ENCODE data around the gene SLC7A6.
A peak's percentile ranks its signal among the peaks of the same experiment; 100 is the strongest.

Gene SLC7A6

DNA sequence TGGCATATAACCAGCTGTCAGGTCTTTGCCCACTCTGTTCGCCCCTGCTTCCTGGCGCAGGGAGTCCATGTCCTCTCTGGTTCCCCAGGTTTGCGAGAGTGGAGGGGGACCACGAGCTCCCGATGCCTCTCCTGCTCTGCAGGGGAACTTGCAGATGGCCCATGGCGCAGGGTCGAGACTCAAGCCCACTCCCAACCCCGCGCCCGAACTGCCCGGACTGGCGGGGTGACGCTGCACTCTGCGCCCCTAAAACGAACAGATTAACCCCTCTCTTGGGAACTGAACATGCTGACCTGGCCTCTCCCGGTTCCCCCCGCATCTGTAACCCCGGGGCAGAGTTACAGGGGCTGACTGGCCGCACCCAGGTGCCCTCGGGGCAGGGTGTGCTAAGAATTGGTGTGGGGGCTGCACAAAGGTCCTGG, 19.8 kb upstream of the SLC7A6 start:
- no peak for DNase-seq
- H3K27me3 Mint-ChIP-seq, result no peaks in the 10 kb centered on the region
- H3K27ac Mint-ChIP-seq, result peak overlapping the region; percentile 74 to 95
- H3K9me3 Mint-ChIP-seq, result no peaks in the 10 kb centered on the region
- H3K4me3 Mint-ChIP-seq, result peak overlapping the region; percentile 99 to 100
- ATAC-seq, result no peak
- H3K4me1 Mint-ChIP-seq, result peaks cover 47% of the 10 kb centered on the region

DNA sequence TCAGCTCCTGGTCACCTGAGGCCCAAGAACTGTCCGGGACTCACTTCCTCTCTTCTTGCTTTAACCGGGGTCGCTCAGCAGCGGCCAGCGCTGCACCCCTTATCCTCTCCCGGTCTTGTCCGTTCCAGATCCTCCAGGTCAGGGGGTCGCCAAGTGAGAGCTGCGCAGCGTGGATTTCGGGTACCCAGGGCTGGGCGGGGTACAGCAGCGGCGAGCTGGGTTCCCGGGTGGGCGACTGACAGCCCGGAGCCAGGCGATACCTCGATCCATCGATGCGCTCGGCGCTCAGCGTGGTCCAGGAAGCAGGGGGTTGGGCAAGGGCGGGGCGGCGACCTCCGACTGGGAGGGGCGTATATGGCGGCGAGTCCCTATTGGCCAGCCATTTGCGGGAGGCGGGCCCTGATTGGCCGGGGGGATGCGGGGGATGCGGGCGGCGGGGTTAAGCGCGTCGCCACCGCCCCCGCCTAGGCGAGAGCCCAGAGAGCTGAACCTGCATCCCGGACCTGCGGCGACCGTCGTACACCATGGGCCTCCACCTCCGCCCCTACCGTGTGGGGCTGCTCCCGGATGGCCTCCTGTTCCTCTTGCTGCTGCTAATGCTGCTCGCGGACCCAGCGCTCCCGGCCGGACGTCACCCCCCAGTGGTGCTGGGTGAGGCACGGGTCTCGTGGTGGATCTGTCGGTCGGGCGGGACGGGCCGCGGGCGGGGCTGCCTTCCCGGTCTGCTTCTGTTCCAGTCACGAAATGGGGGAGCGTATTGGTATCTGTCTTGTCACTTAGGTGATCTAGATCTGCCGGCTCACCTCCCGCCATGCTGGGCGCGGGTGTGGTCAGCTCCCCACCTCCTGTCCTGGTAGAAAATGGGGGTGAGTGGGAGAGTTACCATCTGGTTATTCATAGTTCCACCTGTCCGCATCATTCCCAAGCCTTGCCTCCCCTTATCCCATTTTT, 19.1 kb upstream of the SLC7A6 start, which contains the start of gene PLA2G15:
PLA2G15 (plus strand) TSS at position 471 of the 951 bp plus-strand sequence; CDS start at position 525, 54 bp downstream.
- peak within 1 kb of the TSS; percentile 74 to 95 for H3K27ac Mint-ChIP-seq
- ATAC-seq (peak; percentile 96), DNase-seq (peak; percentile 94 to 95)
- no peaks in the 10 kb centered on the region for H3K27me3 Mint-ChIP-seq
- H3K4me3 Mint-ChIP-seq, result peak within 1 kb of the TSS; percentile 99 to 100
- peaks cover 41% of the 10 kb centered on the region for H3K4me1 Mint-ChIP-seq
- H3K9me3 Mint-ChIP-seq, result no peaks in the 10 kb centered on the region

DNA sequence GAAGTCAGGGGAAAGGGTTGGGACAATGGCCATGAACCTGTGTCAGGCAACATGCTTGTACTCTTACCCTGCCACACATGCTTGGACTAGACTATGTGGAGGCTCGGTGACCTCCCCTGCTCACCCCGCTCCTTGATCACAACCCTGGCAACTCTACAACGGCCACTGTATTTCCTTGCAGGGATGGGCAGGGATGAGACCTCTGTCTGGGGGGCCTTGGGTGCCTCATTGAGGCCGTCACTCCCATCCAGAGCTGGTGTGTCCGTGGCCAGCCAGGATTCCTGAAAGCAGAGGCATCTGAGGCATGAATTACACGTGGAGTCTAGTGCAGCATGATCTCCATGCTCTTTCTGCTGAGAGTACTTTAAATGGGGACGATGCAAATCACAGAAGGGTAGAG, 18.2 kb upstream of the SLC7A6 start:
- DNase-seq, result no peak
- H3K9me3 Mint-ChIP-seq, result no peaks in the 10 kb centered on the region
- no peak for ATAC-seq
- no peaks in the 10 kb centered on the region for H3K27me3 Mint-ChIP-seq
- peaks cover 41% of the 10 kb centered on the region for H3K4me1 Mint-ChIP-seq
- H3K4me3 Mint-ChIP-seq, result peak overlapping the region; percentile 99 to 100
- H3K27ac Mint-ChIP-seq, result peak overlapping the region in 1 of 2 donors; percentile 44

DNA sequence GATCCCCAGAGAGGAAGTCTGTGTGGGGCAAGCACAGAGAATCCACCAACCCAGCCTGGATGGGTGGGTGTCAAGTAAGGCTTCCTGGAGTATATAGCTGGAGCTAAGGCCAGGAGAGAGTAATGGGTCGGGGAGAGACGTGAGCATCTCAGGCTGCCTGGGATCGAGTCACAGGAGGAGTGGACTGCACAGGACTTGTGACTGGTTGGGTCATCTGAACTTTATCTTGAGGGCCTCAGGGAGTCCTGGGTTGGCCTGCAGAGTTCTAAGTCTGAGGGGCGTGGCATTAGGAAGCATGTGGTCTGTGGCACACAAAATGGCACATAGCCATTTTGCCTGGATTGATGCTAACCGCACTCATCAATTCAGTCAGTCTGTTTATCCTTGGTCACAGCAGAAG, 17.7 kb upstream of the SLC7A6 start:
- ATAC-seq, result no peak
- Mint-ChIP-seq H3K4me1 (peaks cover 41% of the 10 kb centered on the region), H3K27ac (no peak overlapping the region)

DNA sequence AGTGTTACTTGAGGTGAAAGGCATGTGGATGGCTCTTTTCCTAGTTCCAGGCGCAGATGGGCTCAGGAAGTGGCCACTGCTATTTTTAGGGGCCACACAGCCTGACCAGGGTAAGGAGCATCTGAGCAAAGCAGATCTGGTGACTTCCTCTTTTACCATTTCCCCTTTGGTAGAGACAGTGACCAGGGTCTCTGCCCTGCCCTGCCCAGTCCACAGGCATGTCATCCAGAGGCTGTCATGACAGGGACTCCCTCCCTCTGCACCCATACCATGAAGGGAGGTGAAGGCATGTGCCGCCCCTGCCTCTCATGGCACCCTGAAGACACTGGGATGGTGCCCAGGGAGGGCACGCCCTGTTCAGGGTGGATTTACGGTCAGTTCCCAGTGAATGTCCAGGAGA, 16.9 kb upstream of the SLC7A6 start:
- no peak for DNase-seq
- H3K4me1 Mint-ChIP-seq, result peaks cover 41% of the 10 kb centered on the region
- no peak overlapping the region for H3K27ac Mint-ChIP-seq
- no peaks in the 10 kb centered on the region for H3K9me3 Mint-ChIP-seq
- H3K4me3 Mint-ChIP-seq, result no peak overlapping the region
- no peaks in the 10 kb centered on the region for H3K27me3 Mint-ChIP-seq
- ATAC-seq, result no peak

More for the DNA sequence above, 17.7 kb upstream of the SLC7A6 start:
- no peaks in the 10 kb centered on the region for H3K9me3 Mint-ChIP-seq
- peak overlapping the region in 1 of 2 donors; percentile 99 for H3K4me3 Mint-ChIP-seq
- no peak for DNase-seq
- H3K27me3 Mint-ChIP-seq, result no peaks in the 10 kb centered on the region

DNA sequence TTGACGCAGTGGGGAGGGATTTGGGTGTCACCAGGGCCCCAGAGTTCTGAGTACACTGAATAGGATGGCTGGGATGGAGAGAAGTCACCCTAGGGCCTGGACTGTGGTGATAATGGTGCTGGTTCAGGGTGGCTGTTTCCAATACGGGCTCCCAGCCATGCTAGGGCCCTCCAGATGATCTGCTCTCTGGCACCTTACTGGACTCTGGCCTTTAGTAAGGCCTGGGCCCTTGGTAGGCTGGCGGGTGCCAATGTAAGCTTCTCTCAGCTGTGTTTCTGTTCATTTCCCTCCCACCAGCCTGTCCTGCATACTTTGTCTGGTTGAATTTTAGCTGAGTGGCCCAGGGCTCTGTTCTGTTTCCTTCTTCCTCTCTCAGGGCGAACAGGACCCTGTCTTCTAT, 16.4 kb upstream of the SLC7A6 start:
- ATAC-seq (no peak), DNase-seq (no peak)
- Mint-ChIP-seq H3K4me1 (peaks cover 41% of the 10 kb centered on the region), H3K27me3 (no peaks in the 10 kb centered on the region), H3K9me3 (no peaks in the 10 kb centered on the region), H3K27ac (no peak overlapping the region), H3K4me3 (no peak overlapping the region)

DNA sequence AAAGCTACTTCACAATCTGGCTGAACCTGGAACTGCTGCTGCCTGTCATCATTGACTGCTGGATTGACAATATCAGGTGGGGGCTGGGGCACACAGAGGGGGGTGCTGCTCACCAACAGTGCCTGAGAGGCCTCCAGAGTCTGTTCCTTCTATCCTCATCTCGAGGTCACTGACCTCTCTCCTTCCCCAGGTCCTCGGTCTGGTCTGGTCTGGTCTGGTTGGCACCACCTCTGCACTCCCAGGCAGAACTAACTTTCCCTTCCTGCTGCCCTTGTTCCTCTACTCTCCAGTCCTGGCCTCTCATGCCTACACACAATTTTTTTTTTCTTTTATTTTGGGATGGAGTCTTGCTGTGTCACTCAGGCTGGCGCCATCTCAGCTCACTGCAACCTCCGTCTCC, 15.0 kb upstream of the SLC7A6 start:
- no peak overlapping the region for H3K4me3 Mint-ChIP-seq
- H3K9me3 Mint-ChIP-seq, result no peaks in the 10 kb centered on the region
- ATAC-seq (no peak), DNase-seq (no peak)
- H3K27ac Mint-ChIP-seq, result no peak overlapping the region
- peaks cover 35% of the 10 kb centered on the region for H3K4me1 Mint-ChIP-seq
- H3K27me3 Mint-ChIP-seq, result no peaks in the 10 kb centered on the region

DNA sequence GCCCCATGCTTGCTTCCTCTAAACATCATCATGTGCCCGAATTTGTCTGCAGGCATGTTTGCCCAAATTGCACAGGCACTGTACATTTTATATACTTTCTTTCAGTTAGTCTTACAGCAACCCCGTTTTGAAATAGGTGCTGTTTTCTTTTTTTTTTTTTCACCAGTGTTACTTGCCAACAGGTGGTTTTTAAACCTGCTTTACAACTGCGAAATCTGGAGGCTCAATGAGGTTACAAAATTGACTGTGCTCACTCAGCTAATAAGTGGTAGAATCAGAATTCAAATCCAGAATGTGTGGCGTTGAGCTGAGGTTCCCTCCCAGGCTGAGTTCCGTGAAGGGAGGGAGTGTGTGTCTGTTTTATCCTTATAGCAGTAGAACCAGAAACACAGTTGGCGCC, 13.4 kb upstream of the SLC7A6 start:
- Mint-ChIP-seq H3K4me3 (no peak overlapping the region), H3K27ac (no peak overlapping the region), H3K9me3 (no peaks in the 10 kb centered on the region), H3K27me3 (no peaks in the 10 kb centered on the region), H3K4me1 (peaks cover 22% of the 10 kb centered on the region)
- DNase-seq (no peak), ATAC-seq (no peak)

DNA sequence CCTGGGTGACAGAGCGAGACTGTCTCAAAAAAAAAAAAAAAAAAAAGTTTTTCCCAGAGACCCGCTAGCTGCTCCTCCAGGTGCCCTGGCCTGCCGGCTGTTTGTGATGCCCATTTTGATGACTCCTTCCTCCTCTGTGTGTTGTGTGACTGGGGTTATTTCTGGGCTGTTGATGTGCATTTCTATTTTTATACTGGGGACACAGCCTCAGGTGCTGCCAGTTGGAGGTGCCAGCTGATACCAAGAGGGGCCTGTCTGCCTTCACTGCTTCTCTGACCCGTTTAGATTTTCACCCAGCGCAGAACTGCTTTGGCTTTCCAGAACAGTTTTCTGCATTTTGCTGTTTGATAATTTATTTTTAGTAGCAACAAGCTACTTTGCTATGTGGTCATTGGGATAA, 12.5 kb upstream of the SLC7A6 start:
- DNase-seq, result no peak
- ATAC-seq, result no peak
- peaks cover 14% of the 10 kb centered on the region for H3K4me1 Mint-ChIP-seq
- H3K9me3 Mint-ChIP-seq, result no peaks in the 10 kb centered on the region
- no peak overlapping the region for H3K4me3 Mint-ChIP-seq
- H3K27ac Mint-ChIP-seq, result no peak overlapping the region
- H3K27me3 Mint-ChIP-seq, result no peaks in the 10 kb centered on the region

DNA sequence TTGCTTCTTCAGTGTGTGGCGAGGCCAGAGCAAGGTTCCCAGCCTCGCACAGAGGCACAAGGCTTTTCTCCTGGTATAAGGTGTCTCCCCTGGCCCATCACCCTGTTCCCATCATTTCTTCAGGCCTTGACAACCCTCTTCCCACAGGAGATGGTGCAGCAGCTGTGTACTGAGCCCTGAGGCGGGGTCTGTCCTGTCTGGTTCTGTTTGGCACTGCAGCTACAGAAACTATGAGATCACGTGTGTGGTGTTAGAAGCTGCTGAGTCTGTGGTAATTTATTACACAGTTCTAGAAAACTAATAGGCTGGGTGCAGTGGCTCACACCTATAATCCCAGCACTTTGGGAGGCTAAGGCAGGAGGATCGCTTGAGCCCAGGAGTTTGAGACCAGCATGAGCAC, 11.9 kb upstream of the SLC7A6 start:
- Mint-ChIP-seq H3K27me3 (no peaks in the 10 kb centered on the region), H3K4me3 (no peak overlapping the region), H3K9me3 (no peaks in the 10 kb centered on the region), H3K4me1 (peaks cover 11% of the 10 kb centered on the region), H3K27ac (no peak overlapping the region)
- ATAC-seq (no peak), DNase-seq (no peak)

DNA sequence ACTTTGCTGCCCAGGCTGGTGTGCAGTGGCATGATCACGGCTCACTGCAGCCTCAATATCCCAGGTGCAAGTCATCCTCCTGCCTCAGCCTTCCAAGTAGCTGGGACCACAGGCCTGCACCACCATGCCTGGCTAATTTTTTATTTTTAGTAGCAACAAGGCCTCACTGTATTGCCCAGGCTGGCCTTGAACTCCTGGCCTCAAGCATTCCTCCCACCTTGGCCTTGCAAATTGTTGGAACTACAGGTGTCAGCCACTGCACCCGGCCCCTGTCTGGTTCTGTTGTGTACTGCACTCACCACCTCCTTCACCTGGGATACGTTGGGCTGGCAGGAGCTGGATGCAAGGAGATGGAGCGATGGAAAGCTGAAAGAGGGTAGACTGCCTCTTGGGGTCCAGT, 10.6 kb upstream of the SLC7A6 start:
- peaks cover 5% of the 10 kb centered on the region for H3K4me1 Mint-ChIP-seq
- DNase-seq, result no peak

DNA sequence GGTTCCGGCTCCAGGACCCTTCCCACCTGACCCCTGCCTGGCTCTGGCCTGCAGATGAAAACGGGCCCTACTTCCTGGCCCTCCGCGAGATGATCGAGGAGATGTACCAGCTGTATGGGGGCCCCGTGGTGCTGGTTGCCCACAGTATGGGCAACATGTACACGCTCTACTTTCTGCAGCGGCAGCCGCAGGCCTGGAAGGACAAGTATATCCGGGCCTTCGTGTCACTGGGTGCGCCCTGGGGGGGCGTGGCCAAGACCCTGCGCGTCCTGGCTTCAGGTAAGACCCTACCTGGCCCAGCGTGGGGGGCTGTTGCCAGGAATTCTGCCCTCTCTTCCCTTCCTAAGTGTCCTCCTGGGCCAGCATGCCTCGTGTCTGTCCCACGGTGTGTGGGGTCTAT, 8.6 kb upstream of the SLC7A6 start:
- H3K4me1 Mint-ChIP-seq, result peaks cover 5% of the 10 kb centered on the region

More for the DNA sequence above, 10.6 kb upstream of the SLC7A6 start:
- Mint-ChIP-seq H3K9me3 (no peaks in the 10 kb centered on the region), H3K27me3 (no peaks in the 10 kb centered on the region), H3K4me3 (no peak overlapping the region), H3K27ac (peak overlapping the region in 1 of 2 donors; percentile 63)
- ATAC-seq, result no peak

DNA sequence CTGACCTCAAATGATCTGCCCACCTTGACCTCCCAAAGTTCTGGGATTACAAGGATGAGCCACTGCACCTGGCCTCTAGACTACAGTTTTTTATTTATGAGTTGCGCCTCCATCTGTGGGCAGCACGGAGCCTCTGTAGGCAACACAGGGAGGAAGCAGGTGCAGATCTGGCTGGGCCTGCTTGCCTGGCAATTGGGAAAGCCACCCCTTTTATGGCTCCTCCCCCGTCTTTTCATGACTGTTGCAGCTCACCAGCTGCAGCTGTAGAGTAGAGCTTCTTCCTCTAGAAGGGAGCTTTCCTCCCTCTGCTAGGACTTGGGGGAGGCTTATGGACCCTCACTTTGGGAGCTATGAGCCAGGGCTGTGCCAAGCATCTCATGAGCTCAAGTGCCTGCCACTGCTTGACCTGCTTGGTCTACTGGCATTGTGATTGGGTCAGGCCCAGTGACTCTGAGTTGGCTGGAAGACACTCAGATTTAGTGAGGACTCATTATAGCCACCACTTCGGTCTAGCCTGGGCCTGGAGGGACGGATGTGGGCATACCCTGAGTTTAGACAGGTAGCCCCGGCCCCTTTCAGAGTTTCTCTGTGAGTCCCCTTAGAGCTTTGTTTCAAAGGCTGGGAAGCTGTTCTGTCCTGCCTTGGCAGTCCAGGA, 6.9 kb upstream of the SLC7A6 start:
- no peak for DNase-seq
- Mint-ChIP-seq H3K4me3 (no peak overlapping the region), H3K27me3 (no peaks in the 10 kb centered on the region), H3K9me3 (no peaks in the 10 kb centered on the region), H3K27ac (peak overlapping the region in 1 of 2 donors; percentile 82), H3K4me1 (peaks cover 19% of the 10 kb centered on the region)
- no peak for ATAC-seq

More for the DNA sequence above, 8.6 kb upstream of the SLC7A6 start:
- H3K9me3 Mint-ChIP-seq, result no peaks in the 10 kb centered on the region
- no peak overlapping the region for H3K4me3 Mint-ChIP-seq
- no peaks in the 10 kb centered on the region for H3K27me3 Mint-ChIP-seq
- no peak overlapping the region for H3K27ac Mint-ChIP-seq
- DNase-seq, result no peak
- ATAC-seq, result no peak

DNA sequence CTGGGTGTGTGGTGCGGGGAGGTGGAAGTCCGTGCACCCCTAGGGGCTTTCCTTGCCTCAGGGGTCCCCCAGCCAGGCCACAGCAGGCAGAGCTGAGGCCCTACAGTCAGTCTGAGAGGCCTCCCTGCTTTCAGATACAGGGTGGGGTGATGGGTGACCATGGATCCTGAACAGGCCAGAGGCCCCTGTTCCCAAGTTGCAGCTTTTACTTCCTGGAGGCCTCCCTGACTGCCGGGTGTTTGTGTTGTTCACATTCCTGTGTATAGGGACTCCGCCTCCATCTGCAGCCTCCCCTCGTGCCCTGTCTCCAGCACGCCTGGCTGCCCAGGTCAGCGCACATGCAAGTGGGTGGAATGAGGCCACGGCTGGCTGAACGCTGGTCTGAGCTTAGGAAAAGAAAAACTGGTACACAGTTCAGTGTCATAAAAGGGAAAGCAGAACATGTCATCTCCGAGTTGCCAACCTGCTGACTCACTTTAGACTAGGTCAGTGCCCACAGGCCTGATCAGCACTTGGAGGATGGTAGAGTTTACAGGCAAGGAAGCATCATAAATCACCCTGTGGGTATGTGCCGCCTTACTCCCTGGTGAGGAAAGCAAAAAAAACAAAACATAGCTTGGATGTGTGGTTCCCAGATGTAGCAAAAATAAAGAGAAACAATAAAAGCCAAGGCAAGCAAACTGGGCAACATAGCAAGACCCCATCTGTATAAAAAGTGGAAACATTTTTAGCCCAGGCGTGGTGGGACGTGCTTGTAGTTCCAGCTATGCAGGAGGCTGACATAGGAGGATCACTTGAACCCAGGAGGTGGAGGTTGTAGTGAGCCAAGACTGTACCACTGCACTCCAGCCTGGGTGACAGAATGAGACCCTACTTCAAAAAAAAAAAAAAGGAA, 6.2 kb upstream of the SLC7A6 start:
- Mint-ChIP-seq H3K4me3 (no peak overlapping the region), H3K9me3 (no peaks in the 10 kb centered on the region), H3K27ac (peak overlapping the region in 1 of 2 donors; percentile 82), H3K4me1 (peaks cover 25% of the 10 kb centered on the region), H3K27me3 (no peaks in the 10 kb centered on the region)
- DNase-seq (no peak), ATAC-seq (no peak)
